GM21717 (cell line): ENCODE data around the gene DISC1.

Experiments
- ATAC-seq: cut with Tn5 transposase; IDR thresholded peaks from one replicate; pipeline ENCODE4 v1.9.1; 2021; ENCODE audit warnings: mild to moderate bottlenecking, moderate library complexity; ENCODE audit not compliant: unreplicated experiment

DISC1 gene

GRCh38 chr1:232059726-232060374 lies 433.3 kb downstream of the DISC1 start:
- no peak for ATAC-seq

DNA sequence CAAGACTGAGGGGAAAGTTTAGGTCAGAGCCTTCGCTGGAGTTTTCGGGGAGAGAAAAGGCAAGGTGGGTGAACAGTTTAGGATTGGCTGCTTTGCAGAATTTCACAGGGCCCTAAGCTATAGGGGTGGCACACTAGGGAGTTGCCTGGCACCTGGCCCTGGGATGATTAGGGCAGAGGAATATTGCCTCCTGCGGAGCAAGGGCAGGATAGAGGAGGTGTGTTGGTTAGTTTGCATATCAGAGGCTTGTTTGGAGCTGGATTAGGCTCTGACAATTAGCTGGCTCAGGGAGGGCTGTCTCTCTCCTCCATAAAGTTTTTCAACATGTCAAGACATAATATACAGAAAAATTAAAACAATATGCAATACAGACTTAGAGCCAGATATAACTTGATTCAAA lies 436.4 kb downstream of the DISC1 start:
- ATAC-seq = no peak

- ATAC-seq = no peak
Measured at GRCh38 chr1:232066521-232066920, 439.9 kb downstream of the DISC1 start.

DNA sequence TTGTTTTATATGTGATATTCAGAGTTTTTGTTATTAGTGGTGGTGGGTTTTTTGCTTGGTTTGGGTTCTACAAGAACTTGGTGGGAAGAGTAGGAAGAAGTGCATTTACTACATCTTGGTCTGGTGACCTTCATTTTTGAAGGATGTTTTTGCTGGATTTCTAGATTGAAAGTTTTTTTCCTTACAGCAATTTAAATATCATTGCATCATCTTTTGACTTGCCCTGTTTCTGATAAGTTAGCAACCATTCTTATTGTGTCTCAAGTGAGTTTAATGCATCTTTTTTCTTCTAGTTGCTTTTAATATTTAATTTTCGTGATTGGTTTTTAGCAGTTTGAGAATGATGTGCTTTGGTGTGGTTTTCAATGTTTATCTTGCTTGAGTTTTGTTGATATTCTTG lies 447.7 kb downstream of the DISC1 start:
- no peak for ATAC-seq

GRCh38 chr1:232077809-232078208 lies 451.2 kb downstream of the DISC1 start:
- ATAC-seq = no peak

DNA sequence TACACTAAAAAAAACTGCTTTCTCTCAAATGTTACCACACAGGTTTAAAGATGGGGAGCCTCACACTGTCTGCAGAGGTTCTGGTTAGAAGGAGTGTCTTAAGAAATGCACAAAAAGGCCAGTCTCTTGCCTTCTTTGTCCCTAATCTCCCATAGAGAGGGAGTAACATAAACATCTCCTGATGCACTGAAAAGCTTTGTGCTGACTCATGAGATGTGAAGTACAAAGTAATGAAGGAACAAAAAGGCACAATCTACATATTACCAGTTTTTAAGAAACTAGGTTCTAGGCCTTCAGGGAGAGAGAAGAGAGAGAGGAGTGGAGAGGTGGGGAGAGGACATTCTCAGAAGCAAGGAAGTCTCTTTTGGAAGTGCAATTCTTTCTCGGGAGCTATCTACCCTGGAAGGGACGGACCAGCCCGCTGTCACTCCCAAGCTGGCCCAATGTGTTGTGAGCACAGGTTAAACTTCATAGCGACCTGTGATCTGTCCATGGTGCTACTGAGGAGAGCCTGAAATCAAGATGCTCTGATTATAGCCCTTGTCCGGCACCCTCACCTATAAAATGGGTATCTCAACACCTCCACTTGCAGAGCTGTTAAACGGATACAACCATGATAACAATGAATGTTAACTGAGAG lies 458.1 kb downstream of the DISC1 start:
- ATAC-seq = no peak

DNA sequence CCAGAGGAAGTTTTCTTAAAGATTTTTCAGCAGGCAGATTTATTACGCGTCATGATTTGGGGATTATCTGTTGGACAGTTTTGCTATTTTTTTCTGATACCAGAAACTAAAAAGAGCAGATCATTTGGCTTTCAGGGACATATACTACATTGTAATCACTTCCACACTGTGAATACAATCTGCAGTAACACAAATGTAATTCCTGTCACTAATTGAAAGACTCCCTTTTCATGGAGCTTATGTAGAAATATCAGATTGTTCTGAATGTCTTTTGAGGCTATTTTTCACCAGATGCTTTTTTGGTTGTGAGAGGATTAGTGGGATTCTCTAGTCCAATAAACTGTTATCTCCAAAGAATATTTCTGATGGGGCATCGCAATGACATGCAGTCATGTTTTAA lies 464.2 kb downstream of the DISC1 start:
- no peak for ATAC-seq
